ENCODE measurements around the gene CPB1. TPM values are rescaled to one million over a fixed set of nuclear protein-coding genes. Genes with fewer than 3 reads are reported as not detected.

CPB1 gene
- polyA plus RNA-seq, 1 experiment = not detected

DNA sequence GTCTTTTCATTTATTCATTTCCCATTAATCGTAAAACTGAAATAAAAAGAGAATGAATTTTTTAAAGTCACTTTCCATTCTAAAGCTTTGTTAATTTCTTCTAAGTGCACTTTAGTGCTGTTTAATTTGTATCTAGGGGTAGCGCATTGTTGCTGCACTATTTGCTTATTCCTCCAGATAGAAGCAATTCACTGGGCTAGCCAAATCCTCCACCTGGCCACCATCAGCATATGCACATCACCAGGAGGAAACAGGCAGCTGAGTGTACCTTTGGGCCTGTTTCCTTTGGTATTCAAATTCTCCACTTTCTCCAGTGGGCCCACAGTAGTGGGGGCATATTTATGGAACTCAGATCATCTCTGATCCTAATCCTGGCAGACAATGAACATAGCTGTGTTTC lies 29.8 kb upstream of the CPB1 start:
- CTCF ChIA-PET = interaction anchor here (0.8 kb wide), 1 partner anchor 146 kb away, joined by 4 read pairs; no protein-coding TSS in a partner anchor
- no peak for TF ChIP-seq CTCF (IDR thresholded peaks at IDR 0.05; ENCODE audit: low read depth, low read length)
- DNase-seq (ENCODE audit: low read depth, low spot score) = no peak
- no peak overlapping the region for H3K27ac ChIP-seq (ENCODE audit: low read depth, low read length)
- no peaks in the 10 kb centered on the region for H3K9me3 ChIP-seq (ENCODE audit: control insufficient read depth, insufficient read depth, low read length)
- POLR2A ChIA-PET = no interaction called here
- H3K4me3 ChIP-seq (ENCODE audit: low read depth, low read length) = no peak overlapping the region
- H3K27me3 ChIP-seq (ENCODE audit: control insufficient read depth, insufficient read depth, low read length) = no peaks in the 10 kb centered on the region

- ChIA-PET POLR2A (no interaction called here), CTCF (no interaction called here)
- no peak for TF ChIP-seq CTCF (IDR thresholded peaks at IDR 0.05; ENCODE audit: low read depth, low read length)
- no peak overlapping the region for H3K4me3 ChIP-seq (ENCODE audit: low read depth, low read length)
- no peak for DNase-seq (ENCODE audit: low read depth, low spot score)
- H3K27me3 ChIP-seq (ENCODE audit: control insufficient read depth, insufficient read depth, low read length) = no peaks in the 10 kb centered on the region
- H3K9me3 ChIP-seq (ENCODE audit: control insufficient read depth, insufficient read depth, low read length) = no peaks in the 10 kb centered on the region
- H3K27ac ChIP-seq (ENCODE audit: low read depth, low read length) = no peak overlapping the region
Measured at GRCh38 chr3:148800414-148800813, 27.2 kb upstream of the CPB1 start.

DNA sequence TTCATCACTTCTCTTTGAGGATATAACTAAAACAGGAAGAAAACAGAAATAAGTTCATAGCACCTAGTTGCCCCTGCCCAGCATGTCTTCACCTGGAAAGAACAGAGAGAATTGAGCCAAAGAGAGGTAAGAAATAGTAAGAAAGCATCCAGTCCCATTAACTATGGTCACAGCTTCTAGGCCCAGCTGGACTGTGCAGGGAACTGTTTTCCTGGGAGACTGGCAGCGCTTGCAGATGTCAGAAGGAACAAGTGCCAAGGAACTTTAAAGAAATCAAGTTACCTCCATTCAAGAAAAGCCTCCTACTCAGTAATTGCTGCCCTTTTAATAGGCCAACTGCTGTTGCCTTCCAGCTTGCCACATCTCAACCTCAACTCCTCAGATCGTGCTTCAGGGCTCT lies 17.8 kb upstream of the CPB1 start:
- Histone ChIP-seq H3K9me3 (ENCODE audit: control insufficient read depth, insufficient read depth, low read length) (no peaks in the 10 kb centered on the region), H3K27me3 (ENCODE audit: control insufficient read depth, insufficient read depth, low read length) (peaks cover 5% of the 10 kb centered on the region), H3K4me3 (ENCODE audit: low read depth, low read length) (no peak overlapping the region), H3K27ac (ENCODE audit: low read depth, low read length) (no peak overlapping the region)
- no peak for TF ChIP-seq CTCF (IDR thresholded peaks at IDR 0.05; ENCODE audit: low read depth, low read length)
- no peak for DNase-seq (ENCODE audit: low read depth, low spot score)
- ChIA-PET CTCF (no interaction called here), POLR2A (no interaction called here)

DNA sequence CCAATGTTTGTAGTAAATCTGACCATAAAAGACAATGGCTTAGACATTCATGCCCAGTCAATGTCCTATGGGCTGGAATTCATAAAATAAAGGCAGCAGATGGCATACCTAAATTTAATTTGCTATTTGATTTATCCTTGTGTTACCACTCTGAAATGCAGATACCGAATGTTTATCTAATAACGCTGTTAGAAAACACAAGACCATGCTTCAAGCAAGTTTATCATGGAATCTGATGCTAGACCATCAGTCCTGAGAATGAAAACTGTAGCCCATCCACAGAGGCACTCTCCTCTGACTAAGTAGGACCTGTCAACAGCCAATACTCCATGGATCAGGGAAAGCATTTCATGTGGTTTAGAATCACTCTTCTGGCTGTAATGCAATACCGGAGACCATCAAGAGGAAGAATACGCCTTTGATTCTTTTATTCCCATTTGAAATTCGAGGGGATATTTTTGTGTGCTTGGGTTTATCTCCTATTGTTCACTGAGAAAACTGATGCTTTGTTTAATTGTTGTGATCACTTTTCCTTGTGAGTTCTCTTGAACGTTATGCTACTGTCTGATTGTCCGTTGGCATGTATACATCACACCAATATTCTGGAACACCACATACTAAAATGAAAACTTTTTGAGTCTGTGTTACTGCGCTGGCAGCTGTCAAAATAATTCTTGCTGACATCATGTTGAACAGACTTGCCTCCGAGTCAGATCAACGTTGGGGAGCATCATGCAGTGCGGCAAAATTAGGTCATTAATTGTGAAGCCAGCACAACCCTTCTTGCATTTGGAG lies 12.1 kb upstream of the CPB1 start:
- no peak overlapping the region for H3K27ac ChIP-seq (ENCODE audit: low read depth, low read length)
- TF ChIP-seq CTCF (IDR thresholded peaks at IDR 0.05; ENCODE audit: low read depth, low read length) = no peak
- POLR2A ChIA-PET = no interaction called here
- no peaks in the 10 kb centered on the region for H3K27me3 ChIP-seq (ENCODE audit: control insufficient read depth, insufficient read depth, low read length)
- no peak for DNase-seq (ENCODE audit: low read depth, low spot score)
- no peaks in the 10 kb centered on the region for H3K9me3 ChIP-seq (ENCODE audit: control insufficient read depth, insufficient read depth, low read length)
- CTCF ChIA-PET = no interaction called here
- H3K4me3 ChIP-seq (ENCODE audit: low read depth, low read length) = no peak overlapping the region

DNA sequence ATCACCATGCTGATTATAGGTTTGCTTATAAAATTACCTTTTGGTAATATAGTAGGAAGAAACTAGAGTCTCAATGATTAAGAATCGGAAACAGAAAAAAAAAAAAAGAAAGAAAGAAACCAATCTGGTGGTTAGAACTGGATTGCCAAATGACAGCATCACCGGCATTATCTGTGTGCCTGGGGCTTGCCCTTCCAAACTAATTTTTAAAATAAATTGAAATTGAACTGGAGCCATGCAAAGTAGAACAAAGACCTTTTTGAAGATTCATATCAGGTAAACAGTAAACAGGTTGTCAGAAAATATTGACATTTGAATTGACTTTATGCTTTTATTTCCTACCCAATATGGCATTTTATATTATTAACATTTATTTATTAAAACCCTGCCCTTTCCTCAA lies 11.2 kb upstream of the CPB1 start:
- H3K4me3 ChIP-seq (ENCODE audit: low read depth, low read length) = no peak overlapping the region
- ChIA-PET CTCF (no interaction called here), POLR2A (no interaction called here)
- H3K27ac ChIP-seq (ENCODE audit: low read depth, low read length) = no peak overlapping the region
- H3K9me3 ChIP-seq (ENCODE audit: control insufficient read depth, insufficient read depth, low read length) = no peaks in the 10 kb centered on the region
- TF ChIP-seq CTCF (IDR thresholded peaks at IDR 0.05; ENCODE audit: low read depth, low read length) = no peak
- no peaks in the 10 kb centered on the region for H3K27me3 ChIP-seq (ENCODE audit: control insufficient read depth, insufficient read depth, low read length)
- DNase-seq (ENCODE audit: low read depth, low spot score) = no peak
